Central memory CD8-positive, alpha-beta T cell (primary cell): ENCODE data around the gene ZNF543.

Experiments
- ATAC-seq: fragments of 150-1000 bp; cut with Tn5 transposase; replicated peaks from 2 replicates; pipeline ENCODE4 v1.10.0; 2022; ENCODE audit warnings: mild to moderate bottlenecking, moderate FRiP score, moderate number of reproducible peaks; ENCODE audit not compliant: poor library complexity, severe bottlenecking; ENCODE audit errors: extremely low read depth
- DNase-seq, 2 donors: peaks; one replicate each; pipeline ENCODE4 v3.0.0; 2021; ENCODE audit warnings: low spot score in 2 of 2
- H3K27ac Mint-ChIP-seq: one replicate; pipeline ENCODE4 v1.8.0; 2022; ENCODE audit warnings: low read depth, mild to moderate bottlenecking, moderate library complexity, mixed read lengths
- H3K27me3 Mint-ChIP-seq: one replicate; pipeline ENCODE4 v1.8.0; 2022; ENCODE audit warnings: mixed read lengths
- H3K36me3 Mint-ChIP-seq: one replicate; pipeline ENCODE4 v1.8.0; 2022; ENCODE audit warnings: mild to moderate bottlenecking, moderate library complexity, mixed read lengths; ENCODE audit not compliant: insufficient read depth
- H3K4me1 Mint-ChIP-seq: one replicate; pipeline ENCODE4 v1.8.0; 2022; ENCODE audit warnings: mixed read lengths
- H3K4me3 Mint-ChIP-seq: one replicate; pipeline ENCODE4 v1.8.0; 2022; ENCODE audit warnings: mild to moderate bottlenecking, moderate library complexity, mixed read lengths
- H3K9me3 Mint-ChIP-seq: one replicate; pipeline ENCODE4 v1.8.0; 2022; ENCODE audit warnings: mixed read lengths

ZNF543 gene

DNA sequence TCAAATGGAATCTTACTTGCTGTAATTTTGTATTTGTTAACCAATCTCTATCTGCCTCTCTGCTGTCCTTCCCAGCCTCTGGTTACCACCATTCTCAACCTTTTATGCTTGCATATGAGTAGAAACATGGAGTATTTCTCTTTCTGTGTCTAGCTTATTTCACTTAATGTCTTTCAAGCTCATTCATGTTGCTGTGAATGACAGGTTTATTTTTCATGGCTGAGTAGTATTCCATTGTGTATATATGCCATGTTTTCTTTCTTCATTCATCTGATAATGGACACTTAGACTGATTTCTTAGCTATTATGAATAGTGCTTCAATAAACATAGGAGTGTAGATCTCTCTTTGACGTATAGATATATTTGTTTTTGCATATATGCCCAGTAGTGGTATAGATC is 26.6 kb upstream of the ZNF543 start:
- peaks cover 19% of the 10 kb centered on the region for H3K9me3 Mint-ChIP-seq
- H3K4me1 Mint-ChIP-seq, result peaks cover 42% of the 10 kb centered on the region
- peaks cover 55% of the 10 kb centered on the region for H3K36me3 Mint-ChIP-seq
- no peak overlapping the region for H3K4me3 Mint-ChIP-seq
- no peak for ATAC-seq
- peak overlapping the region; percentile 41 for H3K27ac Mint-ChIP-seq
- H3K27me3 Mint-ChIP-seq, result no peaks in the 10 kb centered on the region
- DNase-seq, result no peak

DNA sequence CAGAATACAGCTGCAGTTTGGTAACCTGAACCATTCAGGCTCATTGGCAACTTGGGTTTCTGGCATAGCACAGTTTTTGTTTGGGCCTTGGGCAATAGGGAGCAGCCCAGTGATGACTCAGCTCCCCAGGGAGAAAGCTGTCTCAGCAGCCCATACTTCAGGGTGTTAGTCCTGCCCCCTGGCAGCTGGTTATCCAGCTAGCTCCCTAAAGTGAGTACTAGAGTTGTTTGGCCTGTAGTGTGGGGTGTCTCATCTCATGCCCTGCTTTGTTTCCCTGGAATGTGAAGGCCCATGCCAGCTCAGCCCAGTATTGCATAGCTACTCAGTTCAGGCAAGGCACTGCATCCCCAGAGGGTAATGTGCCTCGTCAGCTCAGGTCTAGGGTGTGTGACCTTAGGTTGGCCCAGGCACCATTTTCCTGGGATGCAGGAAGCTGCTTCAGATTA is 18.2 kb upstream of the ZNF543 start:
- DNase-seq (no peak), ATAC-seq (no peak)
- H3K4me3 Mint-ChIP-seq, result no peak overlapping the region
- H3K36me3 Mint-ChIP-seq, result peaks cover 27% of the 10 kb centered on the region
- no peaks in the 10 kb centered on the region for H3K9me3 Mint-ChIP-seq
- H3K27me3 Mint-ChIP-seq, result no peaks in the 10 kb centered on the region
- peaks cover 38% of the 10 kb centered on the region for H3K4me1 Mint-ChIP-seq
- no peak overlapping the region for H3K27ac Mint-ChIP-seq

DNA sequence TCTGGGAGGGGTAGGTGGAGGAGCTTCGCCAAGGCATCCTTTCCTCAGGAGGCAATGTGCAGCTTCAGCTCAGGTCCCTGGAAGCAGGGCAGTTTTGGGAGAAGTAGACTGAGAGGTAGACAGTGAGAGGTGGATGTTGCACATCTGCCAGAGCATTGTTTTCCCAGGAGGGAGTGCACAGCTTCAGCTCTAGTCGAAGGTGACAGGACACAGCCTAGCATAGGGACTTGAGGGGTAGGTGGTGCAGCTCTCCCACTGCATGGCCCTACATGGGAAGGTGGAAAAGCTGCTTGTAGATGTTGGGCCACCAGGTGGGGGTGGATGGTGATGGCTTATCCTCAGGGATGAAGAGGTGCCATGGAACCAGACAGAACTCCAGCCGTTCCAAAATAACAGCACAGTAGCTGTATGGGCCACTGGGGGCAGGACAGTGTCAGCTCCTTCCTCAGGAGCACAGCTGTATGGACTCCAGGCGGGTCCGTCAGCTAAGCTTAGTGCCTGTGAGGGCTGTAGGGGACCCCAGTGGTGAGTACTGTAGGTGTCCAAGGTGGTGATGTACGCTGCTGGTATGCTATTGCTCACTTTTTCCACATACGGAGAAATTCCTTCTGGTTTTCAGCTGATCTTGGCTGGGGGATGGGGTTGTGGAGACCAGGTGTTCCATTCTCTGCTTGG is 17.4 kb upstream of the ZNF543 start:
- Mint-ChIP-seq H3K9me3 (no peaks in the 10 kb centered on the region), H3K27me3 (no peaks in the 10 kb centered on the region), H3K36me3 (peaks cover 23% of the 10 kb centered on the region), H3K27ac (no peak overlapping the region), H3K4me3 (no peak overlapping the region), H3K4me1 (peaks cover 30% of the 10 kb centered on the region)
- no peak for DNase-seq
- ATAC-seq, result no peak

GRCh38 chr19:57305056-57305455 is 15.2 kb upstream of the ZNF543 start:
- no peak overlapping the region for H3K4me3 Mint-ChIP-seq
- no peaks in the 10 kb centered on the region for H3K27me3 Mint-ChIP-seq
- peaks cover 21% of the 10 kb centered on the region for H3K4me1 Mint-ChIP-seq
- H3K36me3 Mint-ChIP-seq, result peaks cover 16% of the 10 kb centered on the region
- DNase-seq (no peak), ATAC-seq (no peak)
- H3K9me3 Mint-ChIP-seq, result peaks cover 4% of the 10 kb centered on the region
- H3K27ac Mint-ChIP-seq, result peak overlapping the region; percentile 46

DNA sequence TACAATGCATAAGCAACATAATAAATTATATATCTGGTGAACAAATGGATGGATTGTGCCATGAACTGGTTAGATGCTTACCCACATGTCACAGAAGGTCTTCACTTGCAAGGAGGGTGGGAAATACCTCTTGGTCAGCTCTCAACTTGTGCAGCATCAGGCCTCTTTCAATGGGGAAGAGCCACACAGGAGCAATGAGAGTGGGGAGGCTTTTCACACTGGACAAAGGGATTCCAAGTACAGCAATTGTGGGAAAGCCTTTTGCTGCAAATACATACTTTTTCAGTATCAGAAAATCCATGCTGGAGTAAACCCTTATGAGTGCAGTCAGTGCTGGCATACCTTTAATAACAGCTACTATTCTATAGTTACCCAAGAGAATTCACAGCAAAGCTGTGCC is 11.8 kb upstream of the ZNF543 start:
- Mint-ChIP-seq H3K4me3 (no peak overlapping the region), H3K27ac (no peak overlapping the region), H3K27me3 (no peaks in the 10 kb centered on the region), H3K4me1 (peaks cover 7% of the 10 kb centered on the region), H3K9me3 (peaks cover 6% of the 10 kb centered on the region), H3K36me3 (peaks cover 7% of the 10 kb centered on the region)
- DNase-seq (no peak), ATAC-seq (no peak)

DNA sequence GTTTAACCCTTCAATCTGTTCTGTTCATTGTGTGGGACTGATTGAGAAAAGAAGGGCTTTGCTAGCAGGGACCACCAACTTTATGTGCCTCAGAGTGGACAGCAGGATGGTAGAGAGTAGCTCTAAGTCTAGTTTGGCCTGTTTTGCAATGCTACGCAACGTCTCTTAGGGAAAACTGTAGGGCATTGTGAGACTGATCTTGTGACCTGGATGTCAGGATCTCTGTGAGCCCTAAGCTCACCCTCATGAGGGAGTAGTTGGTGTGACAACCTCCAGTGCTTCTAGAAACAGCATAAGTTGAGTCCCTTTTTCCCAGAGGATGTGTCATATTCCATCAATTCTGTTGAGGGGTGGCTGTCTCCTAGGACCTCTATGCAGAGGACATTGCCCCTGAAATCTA is 9.5 kb upstream of the ZNF543 start:
- Mint-ChIP-seq H3K27ac (no peak overlapping the region), H3K27me3 (peaks cover 21% of the 10 kb centered on the region), H3K9me3 (peaks cover 6% of the 10 kb centered on the region), H3K4me3 (no peak overlapping the region), H3K36me3 (no peaks in the 10 kb centered on the region), H3K4me1 (peaks cover 6% of the 10 kb centered on the region)
- DNase-seq (no peak), ATAC-seq (no peak)

DNA sequence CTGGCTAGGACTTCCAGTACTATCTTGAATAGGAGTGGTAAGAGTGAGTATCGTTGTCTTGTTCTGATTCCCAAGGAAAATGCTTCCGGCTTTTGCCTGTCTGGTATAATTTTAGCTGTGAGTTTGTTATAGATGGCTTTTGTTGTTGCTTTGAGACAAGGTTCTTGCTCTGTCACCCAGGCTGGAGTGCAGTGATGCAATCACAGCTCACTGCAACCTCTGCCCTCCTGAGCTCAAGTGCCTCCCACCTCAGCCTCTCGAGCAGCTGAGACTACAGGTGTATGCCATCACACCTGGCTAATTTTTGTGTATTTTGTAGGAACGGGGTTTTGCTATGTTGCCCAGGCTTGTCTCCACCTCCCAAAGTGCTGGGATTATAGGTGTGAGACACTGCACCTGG is 6.1 kb upstream of the ZNF543 start:
- Mint-ChIP-seq H3K27me3 (peaks cover 46% of the 10 kb centered on the region), H3K4me3 (no peak overlapping the region), H3K27ac (no peak overlapping the region), H3K4me1 (peaks cover 6% of the 10 kb centered on the region), H3K9me3 (peaks cover 9% of the 10 kb centered on the region), H3K36me3 (no peaks in the 10 kb centered on the region)
- DNase-seq (no peak), ATAC-seq (no peak)

GRCh38 chr19:57317503-57317902 is 2.8 kb upstream of the ZNF543 start:
- H3K9me3 Mint-ChIP-seq, result peaks cover 4% of the 10 kb centered on the region
- H3K36me3 Mint-ChIP-seq, result peaks cover 12% of the 10 kb centered on the region
- ATAC-seq (no peak), DNase-seq (no peak)
- no peak overlapping the region for H3K27ac Mint-ChIP-seq
- no peak overlapping the region for H3K4me3 Mint-ChIP-seq
- H3K27me3 Mint-ChIP-seq, result peaks cover 46% of the 10 kb centered on the region
- H3K4me1 Mint-ChIP-seq, result peaks cover 27% of the 10 kb centered on the region

DNA sequence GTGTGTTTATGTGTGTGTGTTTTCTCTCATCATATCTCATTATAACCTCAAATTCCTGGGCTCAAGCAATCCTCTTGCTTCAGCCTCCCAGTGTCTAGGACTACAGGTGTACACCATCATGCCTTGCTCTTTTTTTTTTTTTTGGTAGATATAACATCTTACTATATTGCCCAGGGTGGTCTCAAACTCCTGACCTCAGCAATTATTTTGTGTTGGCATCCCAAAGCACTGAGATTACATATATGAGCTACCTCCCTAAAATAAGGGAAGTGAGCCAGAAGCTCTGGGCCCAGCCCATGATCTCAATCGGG is 448 bp upstream of the ZNF543 start:
- H3K36me3 Mint-ChIP-seq, result peaks cover 29% of the 10 kb centered on the region

GRCh38 chr19:57321116-57321515 is 844 bp downstream of the ZNF543 start:
- Mint-ChIP-seq H3K4me1 (peaks cover 31% of the 10 kb centered on the region), H3K27me3 (peaks cover 21% of the 10 kb centered on the region), H3K9me3 (peaks cover under 1% of the 10 kb centered on the region), H3K27ac (peak overlapping the region; percentile 97), H3K4me3 (peak overlapping the region; percentile 92), H3K36me3 (peaks cover 37% of the 10 kb centered on the region)
- no peak for ATAC-seq
- no peak for DNase-seq

More for the DNA sequence above, 448 bp upstream of the ZNF543 start:
- peaks cover 31% of the 10 kb centered on the region for H3K4me1 Mint-ChIP-seq
- H3K27me3 Mint-ChIP-seq, result peaks cover 34% of the 10 kb centered on the region
- peak overlapping the region; percentile 97 for H3K27ac Mint-ChIP-seq
- peak overlapping the region; percentile 92 for H3K4me3 Mint-ChIP-seq
- DNase-seq (no peak), ATAC-seq (peak; percentile 9)
- peaks cover 4% of the 10 kb centered on the region for H3K9me3 Mint-ChIP-seq

DNA sequence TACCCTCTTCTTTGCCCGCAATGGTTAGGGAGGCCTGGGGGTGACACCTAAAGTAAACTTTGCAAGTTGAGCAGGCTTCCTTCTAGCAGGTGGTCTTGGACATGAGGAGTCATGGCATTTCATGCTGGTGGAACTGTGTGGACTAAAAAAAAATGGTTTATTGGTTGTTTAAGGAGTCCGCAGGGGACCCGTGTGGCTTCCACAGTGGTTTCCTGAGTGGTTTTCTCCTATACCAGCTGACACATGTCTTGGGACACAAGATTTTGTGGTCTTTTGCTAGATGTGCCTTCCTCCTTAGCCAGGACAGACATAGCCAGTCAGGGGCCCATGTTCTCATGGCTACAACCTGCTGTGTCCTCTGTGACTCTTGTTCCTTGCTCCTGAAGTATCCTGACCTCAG is 1.5 kb downstream of the ZNF543 start:
- Mint-ChIP-seq H3K27ac (peak overlapping the region; percentile 35), H3K4me1 (peaks cover 31% of the 10 kb centered on the region), H3K9me3 (no peaks in the 10 kb centered on the region), H3K27me3 (peaks cover 15% of the 10 kb centered on the region), H3K4me3 (peak overlapping the region; percentile 92), H3K36me3 (peaks cover 39% of the 10 kb centered on the region)
- no peak for DNase-seq
- ATAC-seq, result no peak

- ATAC-seq, result no peak
- H3K4me3 Mint-ChIP-seq, result no peak overlapping the region
- H3K9me3 Mint-ChIP-seq, result no peaks in the 10 kb centered on the region
- no peak overlapping the region for H3K27ac Mint-ChIP-seq
- no peaks in the 10 kb centered on the region for H3K27me3 Mint-ChIP-seq
- peaks cover 52% of the 10 kb centered on the region for H3K36me3 Mint-ChIP-seq
- H3K4me1 Mint-ChIP-seq, result peaks cover 25% of the 10 kb centered on the region
- no peak for DNase-seq
These were observed 4.7 kb downstream of the ZNF543 start for GRCh38 chr19:57324992-57325391.

- Mint-ChIP-seq H3K9me3 (no peaks in the 10 kb centered on the region), H3K27ac (no peak overlapping the region), H3K4me1 (no peaks in the 10 kb centered on the region), H3K36me3 (peaks cover 38% of the 10 kb centered on the region), H3K4me3 (no peak overlapping the region), H3K27me3 (no peaks in the 10 kb centered on the region)
- ATAC-seq (no peak), DNase-seq (no peak)
These were observed 7.7 kb downstream of the ZNF543 start for GRCh38 chr19:57327993-57328392.
